ENCODE data around the gene SNX5.

- TF ChIP-seq CTCF (IDR thresholded peaks at IDR 0.05): no peak
- no peak for TF ChIP-seq POLR2A (IDR thresholded peaks at IDR 0.05)
These were observed 17.3 kb downstream of the SNX5 start for GRCh38 chr20:17951323-17951722.
